ENCODE results near the gene SPEM2.
"Not testable (repeated sequence)": the region's sequence is repeated elsewhere in the genome, so short reads cannot be mapped to it uniquely, and the experiment has no call there.

The SPEM2 gene

DNA sequence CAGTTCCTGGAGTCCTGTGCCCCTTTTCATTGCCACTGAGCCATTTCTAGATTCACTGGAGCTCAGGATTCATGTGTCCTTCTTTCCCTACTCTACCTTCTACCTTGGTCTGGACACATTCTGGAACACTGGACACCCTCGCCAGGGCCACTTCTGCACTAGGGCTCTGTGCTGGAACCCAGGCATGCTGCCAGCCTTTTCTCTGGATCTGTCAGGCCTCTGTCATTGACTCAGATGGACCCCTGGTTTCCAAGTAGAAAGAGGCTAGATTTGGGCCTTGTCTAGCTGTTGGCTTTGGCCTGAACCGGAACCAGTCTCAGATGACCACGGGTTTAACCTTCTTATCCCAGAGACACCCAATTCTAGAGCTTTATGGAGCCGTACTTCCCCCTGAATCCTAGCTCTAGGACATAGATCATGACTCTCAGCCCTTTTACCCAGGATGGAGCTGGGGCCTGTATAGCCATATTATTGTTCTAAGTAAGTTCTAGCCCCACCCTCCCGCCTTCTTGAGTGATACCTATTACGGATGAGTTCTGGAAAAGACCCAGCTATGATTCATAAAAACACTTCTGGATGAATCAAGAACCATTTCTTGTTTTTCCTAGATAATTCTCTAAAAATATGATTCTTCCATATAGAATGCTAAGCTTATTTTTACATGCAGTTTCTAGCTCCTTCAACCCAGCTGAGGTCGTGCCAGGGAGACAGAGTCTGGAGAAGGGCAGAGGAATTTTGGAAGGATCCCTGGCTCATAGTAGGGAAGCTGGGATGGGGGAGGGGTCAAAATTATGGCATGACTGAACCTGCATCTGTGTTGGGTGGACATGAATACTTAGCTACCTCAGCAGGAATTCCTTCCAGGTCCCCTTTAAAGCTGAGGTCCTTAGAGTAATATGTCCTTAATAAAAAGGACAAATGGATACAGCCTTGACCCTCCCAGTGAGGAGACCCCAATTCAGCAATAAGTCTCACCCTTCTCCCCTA is 18.4 kb downstream of the SPEM2 start:
- no peak for DNase-seq

DNA sequence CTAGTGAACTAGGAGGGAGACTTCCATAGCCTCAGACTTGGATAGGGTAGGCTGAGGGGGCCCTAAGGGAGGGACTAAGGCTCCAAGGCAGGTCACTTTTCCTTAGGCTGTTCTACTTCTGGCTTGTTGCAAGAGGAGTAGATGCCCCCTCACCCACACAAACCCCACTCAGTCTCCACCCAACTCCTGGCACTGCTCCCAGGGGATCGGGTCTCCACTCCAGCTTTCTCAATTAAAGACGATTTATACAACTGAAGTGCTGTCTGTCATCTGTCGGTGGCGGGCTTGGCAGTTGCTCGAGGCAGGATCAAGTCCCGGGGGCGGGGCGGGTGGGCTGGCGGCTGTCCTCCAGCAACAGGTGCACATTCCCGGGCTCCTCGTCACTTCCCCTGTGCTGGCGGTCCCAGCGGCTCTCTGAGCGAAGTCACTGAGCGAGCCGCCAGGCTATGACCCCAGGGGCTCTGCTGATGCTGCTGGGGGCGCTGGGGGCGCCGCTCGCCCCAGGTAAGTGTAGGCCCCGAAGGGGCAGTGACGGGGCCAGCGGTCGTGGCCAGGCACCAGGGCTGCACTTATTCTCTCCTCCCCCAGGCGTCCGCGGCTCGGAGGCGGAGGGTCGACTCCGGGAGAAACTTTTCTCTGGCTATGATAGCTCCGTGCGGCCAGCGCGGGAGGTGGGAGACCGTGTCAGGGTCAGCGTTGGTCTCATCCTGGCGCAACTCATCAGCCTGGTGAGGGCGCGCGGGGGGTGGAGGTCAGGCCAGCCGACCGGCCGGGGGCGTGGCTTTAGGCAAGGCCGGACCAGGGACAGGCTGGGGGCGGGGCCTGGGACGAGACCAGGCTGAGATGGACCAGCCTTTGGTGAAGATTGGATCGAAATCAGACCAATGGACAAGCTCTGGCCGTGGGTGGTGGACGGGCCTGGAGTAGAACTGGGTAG is 19.5 kb downstream of the SPEM2 start, which contains the start of gene CHRNB1:
Gene CHRNB1 (plus strand): TSS at position 380 of the 937 bp plus-strand sequence. CDS start 67 bp downstream, at position 447.
- no peak for DNase-seq

DNA sequence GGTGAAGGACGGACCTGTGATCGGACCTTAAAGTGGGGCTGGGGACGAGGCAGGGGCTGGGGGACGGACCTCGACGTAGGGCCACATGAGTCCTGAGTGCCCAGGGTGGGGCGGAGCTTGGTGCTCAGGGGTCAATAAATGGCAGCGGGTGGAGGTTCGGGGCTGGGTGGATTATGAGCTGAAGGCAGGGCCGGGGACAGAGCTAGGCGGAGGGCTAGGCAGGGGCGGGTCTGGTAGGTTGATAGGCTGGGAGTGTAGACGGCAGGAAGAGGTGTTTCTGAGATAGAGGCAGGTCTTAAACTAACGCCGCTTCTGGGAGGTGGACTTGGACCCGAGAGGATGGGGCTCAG is 20.2 kb downstream of the SPEM2 start:
- no peak for DNase-seq

DNA sequence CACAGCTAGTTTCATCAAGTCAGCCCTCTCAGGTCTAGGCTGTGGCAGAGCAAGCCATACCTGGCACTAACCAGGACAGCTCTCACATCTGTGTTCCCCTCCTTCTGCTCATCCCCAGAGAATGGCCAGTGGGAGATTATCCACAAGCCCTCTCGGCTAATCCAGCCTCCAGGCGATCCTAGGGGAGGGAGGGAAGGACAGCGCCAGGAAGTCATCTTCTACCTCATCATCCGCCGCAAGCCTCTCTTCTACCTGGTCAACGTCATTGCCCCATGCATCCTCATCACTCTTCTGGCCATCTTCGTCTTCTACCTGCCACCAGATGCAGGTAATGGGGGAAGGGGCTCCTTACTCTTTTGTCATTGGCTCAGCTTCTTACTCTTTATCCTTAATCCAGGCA is 23.0 kb downstream of the SPEM2 start:
- DNase-seq = no peak

DNA sequence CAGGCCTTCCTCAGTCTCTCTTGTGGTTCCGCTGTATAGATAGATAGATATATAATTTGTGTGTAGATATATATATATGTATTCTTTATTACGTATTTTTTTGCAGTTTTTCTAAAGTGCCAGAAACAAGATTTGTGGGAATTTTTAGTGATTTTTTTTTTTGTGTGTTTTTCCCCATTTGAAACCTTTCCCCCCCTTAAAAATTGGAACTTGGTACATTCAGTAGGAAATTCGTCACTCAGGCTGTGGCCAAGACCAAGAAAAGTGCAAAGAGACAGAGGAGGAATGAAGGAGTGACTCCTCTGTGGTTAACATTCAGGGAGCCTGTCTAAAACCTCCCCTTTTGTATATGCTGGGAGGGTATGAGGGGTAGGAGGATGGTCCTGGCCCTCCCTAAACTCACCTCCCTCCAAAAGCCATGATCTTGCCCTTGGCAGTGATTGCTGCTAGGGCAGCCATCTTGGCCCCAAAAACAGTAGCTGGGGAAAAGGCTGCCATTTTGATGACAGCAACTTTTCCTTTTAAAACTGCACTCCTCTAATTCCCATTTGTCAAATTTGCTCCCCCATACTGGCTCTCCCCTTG is 34.6 kb downstream of the SPEM2 start:
- no peak for DNase-seq

DNA sequence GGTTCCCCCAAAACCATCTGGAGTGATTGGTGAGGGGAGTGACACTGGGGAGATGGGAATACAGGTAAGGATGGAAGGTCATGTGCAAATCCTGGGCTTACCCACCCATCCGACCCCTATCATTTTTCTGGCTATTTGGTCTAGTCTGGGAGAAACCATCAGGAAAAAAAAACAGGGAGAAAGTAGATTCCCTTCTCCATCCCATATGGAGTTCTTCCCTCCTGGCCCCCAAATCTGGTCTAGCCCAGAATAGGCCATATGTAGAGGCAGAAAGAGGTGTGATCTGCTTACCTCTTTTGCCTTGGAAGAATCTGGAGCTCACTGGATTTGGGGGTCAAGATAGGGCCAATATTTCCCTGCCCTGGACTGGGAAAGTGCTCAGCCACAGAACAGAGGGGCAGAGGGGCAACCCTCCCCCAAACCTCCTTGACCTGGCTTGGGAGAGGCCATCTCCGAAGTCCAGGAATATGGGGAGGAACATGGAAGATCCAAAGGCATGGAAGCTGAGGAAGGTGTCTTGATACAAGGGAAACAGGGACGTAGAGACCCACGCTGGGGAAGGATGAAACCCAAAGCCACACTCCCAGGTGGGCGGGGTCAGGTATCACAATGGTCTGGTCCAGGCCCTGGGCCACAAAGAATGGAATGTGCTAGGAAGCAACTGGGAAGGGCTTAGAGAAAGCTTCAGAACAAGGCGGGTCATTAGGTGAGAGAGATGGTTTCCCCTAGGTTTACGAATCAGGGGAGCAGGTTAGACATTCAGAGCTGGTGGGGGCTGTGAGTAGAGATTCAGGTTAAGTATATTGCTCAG is 35.6 kb downstream of the SPEM2 start:
- no peak for DNase-seq

DNA sequence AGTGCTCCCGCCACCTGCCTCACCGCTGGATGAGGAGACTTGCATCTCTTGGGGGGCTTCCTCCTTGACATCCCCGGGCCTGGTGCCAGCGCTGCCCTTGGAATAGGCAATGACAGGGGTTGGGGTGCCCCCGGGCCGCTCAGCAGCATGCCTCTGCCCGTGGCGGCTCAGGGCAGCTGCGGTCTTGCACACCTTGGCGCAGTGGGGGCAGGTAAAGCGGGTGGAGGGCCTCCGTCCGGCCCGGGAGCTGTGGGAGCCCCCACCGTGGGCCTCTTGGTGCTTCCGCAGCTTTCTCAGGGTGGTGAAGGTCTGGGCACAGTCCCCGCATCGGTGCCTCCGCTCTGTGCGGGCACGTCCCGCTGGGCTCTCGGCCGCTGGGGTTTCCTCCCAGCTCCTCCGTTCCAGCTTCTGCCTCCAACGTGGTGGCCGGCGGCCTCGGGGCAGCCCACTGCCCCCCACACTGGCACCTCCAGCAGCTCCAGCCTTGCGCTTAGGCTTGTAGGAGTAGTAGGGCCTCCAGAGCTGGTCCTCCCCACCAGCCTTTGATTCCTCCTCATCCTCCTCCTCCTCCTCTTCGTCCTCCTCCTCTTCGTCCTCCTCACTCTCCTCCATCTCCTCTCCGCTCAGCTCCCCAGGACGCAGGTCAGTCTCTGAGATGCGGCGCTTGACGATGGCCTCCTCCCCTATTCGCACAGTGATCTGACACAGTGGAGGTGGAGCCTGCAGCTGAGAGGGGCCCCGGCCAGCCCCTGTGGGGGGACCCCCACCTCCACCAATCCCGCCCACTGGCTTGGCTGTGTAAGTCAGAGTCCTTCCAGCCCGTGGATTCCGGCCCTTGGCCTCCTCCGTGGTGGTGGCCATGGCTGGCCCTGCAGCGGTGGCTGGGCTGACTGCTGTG is 37.3 kb downstream of the SPEM2 start:
- no peak for DNase-seq

DNA sequence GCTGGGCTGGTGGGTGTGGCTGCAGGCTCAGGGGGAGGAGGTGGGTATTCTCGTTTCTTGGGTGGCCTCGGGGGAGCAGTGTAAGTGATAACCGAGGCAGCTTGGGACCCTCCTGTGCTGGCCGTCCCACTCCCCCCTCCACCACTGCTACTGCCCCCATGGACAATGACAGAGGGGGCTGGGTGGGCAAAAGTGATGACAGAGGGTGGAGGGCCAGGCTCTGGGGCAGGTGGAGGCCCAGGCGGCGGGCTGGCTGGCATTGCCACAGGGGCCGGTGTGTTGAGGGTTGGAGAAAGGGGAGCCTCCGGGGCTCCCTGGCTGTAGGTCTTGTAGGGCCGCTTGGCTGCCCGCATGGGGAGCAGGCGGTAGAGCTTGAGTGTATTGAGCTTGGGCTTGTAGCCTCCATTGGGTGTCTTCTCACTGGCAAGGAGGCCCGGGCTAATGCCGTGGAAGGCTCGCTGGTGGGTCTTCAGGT is 38.0 kb downstream of the SPEM2 start:
- DNase-seq = no peak

DNA sequence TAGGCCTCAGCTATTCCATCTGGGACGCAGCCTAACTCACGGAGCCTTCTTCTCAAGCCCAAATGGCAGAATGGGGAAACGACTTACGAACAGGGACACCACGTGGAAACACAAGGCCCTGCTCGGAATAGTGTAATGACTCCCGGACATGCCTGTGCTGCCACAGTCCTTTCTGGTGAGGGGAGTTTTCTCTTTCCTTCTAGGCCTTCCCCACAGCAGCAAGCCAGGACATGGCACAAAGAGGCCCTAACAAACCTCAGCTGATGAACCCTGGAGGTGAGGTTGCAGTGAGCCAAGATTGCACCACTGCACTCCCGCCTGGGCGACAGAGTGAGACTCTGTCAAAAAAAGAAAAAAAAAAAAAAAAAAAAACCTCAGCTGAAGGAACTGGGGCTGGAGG is 38.7 kb downstream of the SPEM2 start:
- no peak for DNase-seq

DNA sequence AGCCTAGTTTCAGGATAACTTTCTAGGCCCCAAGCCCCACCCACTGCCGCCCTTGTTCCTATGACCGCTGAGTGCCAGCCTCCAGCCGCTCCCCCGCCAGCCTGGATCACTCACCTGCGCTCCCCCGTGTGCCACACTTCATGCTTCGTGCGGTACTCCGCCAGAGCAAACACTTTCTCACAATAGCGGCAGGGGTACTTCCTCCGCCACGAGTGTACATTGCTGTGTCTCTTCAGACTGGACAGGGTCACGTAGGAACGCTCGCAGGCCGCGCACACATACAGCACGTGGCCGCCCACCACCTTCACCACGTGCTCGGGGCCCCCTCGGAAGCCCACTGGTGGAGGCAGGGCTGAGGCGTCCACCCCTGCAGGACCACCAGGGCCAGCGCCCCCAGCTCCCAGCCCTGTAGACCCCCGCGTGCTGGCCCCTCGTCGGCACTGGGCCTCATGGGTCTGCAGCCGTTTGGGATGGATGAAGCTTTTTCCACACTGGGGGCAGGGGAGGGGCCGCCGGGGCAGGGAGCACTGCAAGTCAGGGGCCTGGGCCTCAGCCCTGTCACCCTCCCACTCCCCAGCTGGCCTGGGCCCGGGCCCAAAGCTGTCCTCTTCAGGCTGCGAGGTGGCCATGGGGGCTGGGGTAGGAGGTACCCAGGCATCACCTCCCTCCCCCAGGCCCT is 40.3 kb downstream of the SPEM2 start:
- no peak for DNase-seq

DNA sequence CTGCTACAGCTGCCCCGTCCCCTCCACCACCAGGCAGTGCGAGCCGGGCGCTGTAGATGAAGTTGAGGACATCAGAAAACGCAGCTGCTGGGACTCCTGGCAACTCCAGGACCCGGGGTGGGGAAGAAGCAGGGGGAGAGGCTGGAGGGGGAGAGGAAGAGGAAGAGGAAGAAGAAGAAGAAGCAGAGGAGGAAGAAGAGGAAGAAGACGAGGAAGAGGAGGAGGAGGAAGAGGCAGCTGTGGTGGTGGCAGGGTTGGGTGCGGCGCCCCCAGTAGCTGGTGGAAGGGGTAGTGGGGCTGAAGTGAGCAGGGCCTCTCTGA is 40.9 kb downstream of the SPEM2 start:
- DNase-seq = no peak

DNA sequence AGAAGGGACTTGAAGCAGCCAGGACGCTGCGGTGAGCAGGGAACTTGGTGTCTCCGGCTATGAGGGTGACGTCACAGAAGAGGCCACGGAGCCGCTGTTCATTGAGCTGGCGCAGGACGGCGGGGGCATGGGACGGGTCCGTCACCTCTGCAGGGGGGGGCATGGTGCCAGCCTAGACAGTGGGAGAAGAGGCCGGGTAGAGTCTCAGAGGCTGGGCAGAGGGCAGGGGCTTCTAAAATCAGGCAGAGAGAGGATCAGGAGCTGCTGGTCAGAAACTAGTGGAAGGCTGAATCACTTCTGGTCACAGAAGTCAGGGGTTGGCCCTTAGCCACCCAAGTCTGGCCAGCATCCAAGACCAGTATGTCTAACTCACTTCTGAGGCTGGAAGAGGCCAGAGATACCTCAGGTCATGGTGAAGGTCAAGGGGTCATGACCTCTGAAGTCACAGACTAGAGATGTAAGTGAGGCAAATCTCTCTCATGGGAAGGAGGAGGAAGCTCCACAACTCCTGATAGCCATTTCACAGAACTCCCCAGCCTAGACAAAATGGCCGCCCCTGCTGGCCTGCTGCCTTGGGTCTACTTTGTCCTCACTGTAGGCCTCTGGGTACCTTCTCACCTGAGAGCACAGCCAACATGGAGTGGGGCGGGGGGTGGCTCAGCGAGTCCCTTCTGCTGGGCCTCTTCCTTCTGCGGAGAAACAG is 41.4 kb downstream of the SPEM2 start:
- DNase-seq = no peak

DNA sequence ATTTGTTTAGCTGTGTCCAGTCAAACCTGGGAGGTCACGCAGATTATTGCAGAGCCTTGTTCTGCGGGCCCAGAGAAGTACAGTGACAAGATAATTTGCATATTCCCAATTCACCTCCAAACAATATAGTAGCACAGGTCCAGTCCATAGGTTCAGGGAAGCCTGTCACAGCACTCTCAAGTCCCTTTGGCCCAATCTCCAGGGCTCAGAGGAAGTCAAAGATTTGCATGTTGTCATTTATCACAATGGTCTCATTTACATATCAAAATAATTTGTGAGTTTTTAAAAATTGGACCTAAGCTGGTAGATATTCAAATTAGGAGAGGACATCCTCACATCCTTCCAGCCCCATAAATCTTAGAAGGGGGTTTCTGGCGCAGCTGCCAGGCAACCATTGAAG is 42.1 kb downstream of the SPEM2 start:
- DNase-seq = no peak

DNA sequence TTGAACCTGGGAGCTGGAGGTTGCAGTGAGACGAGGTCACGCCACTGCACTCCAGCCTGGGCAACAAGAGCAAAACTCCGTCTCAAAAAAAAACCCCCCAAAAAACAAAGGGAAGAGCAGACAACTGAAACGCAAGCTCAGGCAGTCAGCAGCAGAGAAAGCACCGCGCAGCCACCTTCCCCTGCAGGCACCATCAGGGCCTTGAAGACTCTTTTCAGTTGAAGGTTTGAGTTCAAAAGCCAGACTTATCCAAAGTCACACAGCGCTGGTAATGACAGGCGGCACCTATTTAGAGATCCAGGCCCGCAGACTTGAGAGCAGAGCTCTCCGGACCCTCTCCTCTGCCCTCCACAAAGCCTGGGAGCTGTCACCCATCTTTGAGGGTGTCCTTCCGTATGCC is 42.9 kb downstream of the SPEM2 start:
- no peak for DNase-seq

DNA sequence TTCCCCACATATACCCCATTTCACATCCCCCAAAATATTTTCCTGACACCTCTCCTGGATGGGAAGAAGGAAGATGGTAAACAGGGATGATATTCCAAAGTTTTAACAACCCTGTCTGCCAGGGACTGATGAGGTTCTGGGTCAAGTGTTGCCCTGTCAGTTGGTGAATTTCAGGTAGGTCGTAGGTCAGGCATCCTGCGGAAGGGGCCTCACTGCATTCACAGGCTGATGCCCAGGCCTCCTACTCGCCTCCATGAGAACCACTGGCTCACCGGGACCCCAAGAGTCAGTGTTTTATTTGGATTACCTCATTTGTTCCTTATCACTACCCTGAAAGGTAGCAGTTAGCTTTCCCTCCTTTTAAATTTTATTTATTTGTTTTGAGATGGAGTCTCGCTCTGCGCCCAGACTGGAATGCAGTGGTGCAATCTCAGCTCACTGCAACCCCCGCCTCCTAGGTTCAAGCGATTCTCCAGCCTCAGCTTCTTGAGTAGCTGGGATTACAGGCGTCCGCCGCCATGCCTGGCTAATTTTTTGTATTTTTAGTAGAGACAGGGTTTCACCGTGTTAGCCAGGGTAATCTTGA is 43.5 kb downstream of the SPEM2 start:
- no peak for DNase-seq

DNA sequence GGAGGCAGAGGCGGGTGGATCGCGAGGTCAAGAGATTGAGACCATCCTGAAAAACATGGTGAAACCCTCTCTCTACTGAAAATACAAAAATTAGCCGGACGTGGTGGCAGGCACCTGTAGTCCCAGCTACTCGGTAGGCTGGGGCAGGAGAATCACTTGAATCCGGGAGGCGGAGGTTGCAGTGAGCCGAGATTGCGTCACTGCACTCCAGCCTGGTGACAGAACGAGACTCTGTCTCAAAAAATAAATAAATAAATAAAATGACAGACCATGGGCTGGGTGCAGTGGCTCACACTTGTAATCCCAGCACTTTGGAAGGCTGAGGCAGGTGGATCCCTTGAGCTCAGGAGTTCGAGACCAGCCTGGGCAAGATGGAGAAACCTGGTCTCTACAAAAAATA is 44.4 kb downstream of the SPEM2 start:
- DNase-seq = not testable (repeated sequence)

DNA sequence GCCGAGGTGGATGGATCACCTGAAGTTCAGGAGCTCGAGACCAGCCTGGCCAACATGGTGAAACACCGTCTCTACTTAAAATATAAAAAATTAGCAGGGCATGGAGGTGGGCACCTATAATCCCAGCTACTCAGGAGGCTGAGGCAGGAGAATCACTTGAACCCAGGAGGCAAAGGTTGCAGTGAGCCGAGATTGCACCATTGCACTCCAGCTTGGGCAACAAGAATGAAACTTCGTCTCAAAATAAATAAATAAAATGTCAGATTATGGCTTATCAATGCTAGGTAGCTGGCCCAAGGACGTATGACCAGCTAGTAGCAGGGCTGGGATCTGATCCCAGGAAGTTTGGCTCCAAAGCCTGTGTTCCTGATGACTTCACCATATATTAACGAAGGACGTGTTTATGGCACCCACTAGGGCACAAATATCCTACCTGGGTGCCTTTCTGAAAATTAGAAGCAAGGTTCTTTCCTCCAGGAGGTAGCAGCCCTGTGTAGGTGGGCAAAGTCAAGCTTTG is 45.1 kb downstream of the SPEM2 start:
- not testable (repeated sequence) for DNase-seq

DNA sequence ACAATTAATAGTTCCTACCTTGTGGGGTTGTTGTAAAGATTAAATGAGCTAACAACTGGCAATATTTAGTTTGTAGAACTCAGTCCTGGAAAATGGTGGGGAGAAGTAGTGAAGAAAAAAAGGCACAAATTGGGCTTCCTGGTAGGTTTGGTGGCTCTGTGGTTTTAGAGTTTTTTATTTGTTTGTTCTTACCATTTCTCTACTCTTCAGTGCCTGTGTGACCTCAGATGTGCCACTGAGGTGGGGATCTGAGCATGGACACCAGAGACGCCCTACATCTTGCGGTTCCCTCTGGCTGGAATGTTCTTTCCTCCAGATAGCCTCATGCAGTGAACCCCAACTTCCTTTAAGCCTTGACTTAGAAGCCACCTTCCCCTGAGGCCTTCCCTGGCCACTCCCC is 46.3 kb downstream of the SPEM2 start:
- DNase-seq = no peak

DNA sequence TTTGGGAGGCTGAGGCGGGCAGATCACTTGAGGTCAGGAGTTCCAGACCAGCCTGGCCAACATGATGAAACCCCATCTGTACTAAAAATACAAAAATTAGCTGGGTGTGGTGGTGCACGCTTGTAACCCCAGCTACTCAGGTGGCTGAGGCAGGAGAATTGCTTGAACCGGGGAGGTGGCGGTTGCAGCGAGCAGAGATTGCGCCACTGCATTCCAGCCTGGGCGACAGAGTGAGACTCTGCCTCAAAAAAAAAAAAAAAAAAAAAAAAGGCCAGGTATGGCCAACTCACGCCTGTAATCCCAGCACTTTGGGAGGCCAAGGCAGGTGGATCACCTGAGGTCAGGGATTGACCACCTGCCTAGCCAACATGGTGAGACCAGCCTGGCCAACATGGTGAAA is 49.4 kb downstream of the SPEM2 start:
- not testable (repeated sequence) for DNase-seq

Measured in activated CD4-positive, alpha-beta T cell treated with anti-CD3 and anti-CD28 coated beads, Interleukin-2, Interleukin-6, amounts not matched to agents 100 ng/mL and 50 ng/mL, durations not matched to agents 16 hours and 8 hours (primary cell).